GM19193 (cell line): ENCODE data around the gene AGAP2.
A peak's percentile ranks its signal among the peaks of the same experiment; 100 is the strongest.

ENCODE experiments used
- POLR2A ChIP-seq: IDR thresholded peaks from 4 replicates; pipeline ENCODE4 v1.6.1; 2011; ENCODE audit not compliant: insufficient read depth, insufficient read length; ENCODE audit errors: extremely low read depth

The AGAP2 gene

DNA sequence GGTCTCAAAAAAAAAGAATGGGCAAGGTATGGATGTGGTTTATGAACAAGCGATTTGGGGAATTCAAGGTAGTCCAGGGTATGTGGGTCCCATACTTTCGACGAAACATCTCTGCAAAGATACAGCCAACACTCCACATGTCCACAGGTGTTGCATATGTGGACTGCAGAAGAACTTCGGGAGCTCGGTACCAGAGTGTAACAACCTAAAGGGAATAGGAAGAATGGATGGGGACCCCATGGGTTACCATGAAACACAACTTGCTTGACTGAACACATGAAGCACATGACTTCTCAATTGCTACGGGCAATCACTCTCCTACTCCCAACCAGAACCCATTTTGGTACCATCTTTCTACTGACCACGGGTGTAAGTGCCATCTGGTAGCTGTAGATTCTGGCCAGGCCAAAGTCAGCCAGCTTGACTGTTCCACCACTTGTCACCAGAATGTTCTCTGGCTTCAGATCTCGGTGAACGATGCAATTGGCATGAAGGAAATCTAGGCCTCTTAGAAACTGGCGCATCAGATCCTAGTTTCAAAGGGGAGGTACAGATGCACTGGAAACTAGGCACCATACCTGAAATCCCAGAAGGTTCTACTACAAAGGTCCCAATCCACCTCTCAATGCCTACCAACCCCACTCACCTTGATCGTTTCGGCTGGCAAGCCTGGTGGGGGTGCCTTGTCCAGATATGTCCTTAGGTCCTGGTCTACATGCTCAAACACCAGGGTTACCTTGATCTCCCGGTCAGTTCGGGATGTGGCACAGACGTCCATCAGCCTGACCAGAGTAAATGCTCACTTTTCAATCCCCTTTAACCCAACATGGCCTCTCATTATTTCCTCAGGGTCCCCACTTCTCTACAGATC, 12.3 kb upstream of the AGAP2 start:
- no peak for TF ChIP-seq POLR2A

DNA sequence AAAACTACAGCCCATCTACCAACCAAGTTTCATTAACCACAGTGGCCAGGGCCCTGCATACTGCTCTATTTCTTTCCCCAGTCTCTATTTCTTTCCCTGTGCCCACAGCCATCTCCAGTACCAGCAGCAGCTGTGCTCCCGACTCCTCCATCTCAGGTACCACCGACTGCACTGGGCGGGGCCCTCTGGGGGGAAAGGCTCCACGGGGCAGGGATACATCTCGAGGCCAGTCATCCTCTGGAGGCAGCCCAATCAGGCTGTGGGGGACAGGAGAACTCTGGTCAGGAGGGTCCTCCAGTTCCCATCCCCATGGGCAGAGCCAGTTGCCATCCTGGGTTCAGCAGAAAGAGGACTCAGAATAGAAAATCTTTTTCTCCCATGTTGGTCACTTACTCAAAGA, 10.5 kb upstream of the AGAP2 start:
- TF ChIP-seq POLR2A = no peak

DNA sequence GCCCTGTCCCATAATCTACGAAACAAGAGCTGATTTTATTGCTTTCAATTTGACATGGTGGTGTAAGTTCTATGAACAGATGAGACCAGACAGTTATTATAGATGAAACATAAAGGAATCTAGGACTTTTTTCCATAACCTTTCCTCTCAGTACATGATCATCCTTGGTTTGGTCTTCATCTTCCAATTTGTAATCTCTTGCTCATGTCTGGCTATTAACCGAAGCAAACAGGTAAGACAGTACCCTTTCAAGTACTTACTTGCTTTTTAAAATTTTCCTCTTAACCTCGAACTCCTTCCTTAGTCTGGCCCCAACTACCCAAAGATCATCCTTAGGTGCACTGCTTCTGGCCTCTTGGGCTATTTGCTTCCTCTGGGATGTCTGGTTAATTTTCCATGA, 7.5 kb upstream of the AGAP2 start:
- no peak for TF ChIP-seq POLR2A

DNA sequence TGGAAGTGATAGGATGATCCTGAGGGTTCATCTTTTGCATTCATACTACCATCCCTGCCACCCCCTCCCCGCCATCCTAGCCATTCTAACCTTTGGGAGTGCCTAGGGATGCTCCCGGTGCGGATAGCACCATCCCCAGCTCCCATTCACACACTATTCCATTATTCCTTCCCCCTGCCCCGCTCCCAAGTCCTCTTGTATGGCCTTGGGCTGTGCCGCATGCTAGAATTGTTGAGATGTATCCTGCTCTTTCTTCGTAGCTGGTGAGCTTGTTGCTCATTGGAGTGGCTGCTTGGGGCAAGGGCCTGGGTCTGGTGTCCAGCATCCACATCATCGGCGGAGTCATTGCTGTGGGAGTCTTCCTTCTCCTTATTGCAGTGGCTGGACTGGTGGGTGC, 6.9 kb upstream of the AGAP2 start:
- no peak for TF ChIP-seq POLR2A

DNA sequence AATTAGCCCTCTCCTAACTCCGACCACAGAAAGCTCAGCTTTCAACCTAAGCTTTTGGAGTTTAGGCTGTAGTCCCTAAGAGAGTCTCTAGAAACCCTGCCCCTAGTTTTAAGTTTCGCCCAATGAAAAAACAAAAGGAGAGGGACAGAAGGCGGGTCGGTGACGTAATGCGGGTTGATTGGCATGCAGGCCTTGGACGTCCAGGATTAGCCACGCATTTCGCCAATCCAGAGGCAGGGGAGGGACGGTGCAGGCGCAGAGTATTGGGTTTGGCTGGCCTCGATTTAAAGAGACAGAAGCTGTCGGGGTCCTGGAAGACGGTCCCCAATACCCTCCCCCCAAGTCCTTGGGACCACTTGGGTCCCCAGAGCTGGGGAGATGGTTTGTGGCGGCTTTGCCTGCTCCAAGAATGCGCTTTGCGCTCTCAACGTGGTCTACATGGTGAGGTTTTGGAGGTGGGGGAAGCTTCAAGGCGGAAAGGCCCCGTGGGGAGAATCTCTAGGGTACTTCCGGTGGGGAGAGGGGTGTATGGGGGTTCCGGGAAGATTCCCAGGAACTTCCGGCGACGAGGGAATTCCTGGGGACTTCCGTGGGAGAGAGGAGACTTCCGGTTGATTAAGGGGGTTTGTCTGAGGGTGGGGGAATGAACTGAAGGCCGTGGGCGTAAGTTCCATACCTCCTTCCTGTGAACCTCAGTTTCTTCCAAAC, 6.4 kb upstream of the AGAP2 start, which contains the start of gene TSPAN31:
Gene TSPAN31 (plus strand): TSS at position 263 of the 708 bp plus-strand sequence. CDS start 116 bp downstream, at position 379.
- TF ChIP-seq POLR2A = peak; percentile 81

DNA sequence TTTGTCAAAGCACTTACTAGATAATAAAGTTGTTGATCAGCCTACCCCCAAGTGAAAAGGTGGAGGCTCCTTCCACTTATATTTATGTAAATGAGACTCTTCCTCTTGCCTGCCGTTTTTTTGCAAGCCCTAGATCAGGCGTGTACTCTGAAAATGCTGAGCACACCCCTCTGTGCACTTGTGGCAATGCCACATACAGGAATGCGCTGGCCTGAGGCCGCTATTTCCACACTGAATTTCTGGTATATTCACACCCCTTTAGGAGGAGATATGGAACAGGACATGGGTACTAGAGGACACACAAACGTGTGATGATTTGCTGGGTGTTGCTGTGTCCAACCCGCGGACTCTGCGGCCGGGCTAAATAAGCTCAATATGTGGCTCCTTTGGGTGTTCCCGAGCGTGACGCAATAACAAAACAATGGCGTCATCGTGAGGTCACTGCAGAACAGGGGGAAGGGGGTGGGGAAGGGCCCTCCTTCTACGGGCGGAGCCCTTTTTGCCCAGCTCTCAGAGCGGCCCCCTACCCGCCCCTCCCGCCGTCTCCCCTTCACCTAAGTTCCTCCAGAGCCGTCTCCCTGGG, 5.7 kb upstream of the AGAP2 start:
- TF ChIP-seq POLR2A = no peak

DNA sequence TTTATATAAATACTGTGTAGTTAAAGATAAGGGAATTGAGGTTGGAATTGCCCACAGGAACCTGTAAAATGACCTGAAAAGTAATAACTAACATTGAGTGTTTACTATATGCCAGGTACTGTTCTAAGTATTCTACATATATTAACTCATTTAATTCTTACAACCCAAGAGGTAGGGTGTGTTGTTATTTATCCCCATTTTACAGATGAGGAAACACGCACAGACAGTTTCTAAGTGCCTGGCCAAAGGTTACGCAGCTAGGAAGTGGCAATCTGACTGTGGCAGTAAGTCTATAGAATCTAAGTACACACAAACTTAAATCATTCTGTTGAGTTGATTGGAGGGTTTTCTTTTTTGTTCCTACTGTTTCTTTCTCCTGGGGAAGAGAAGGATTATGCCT, 5.2 kb upstream of the AGAP2 start:
- no peak for TF ChIP-seq POLR2A

DNA sequence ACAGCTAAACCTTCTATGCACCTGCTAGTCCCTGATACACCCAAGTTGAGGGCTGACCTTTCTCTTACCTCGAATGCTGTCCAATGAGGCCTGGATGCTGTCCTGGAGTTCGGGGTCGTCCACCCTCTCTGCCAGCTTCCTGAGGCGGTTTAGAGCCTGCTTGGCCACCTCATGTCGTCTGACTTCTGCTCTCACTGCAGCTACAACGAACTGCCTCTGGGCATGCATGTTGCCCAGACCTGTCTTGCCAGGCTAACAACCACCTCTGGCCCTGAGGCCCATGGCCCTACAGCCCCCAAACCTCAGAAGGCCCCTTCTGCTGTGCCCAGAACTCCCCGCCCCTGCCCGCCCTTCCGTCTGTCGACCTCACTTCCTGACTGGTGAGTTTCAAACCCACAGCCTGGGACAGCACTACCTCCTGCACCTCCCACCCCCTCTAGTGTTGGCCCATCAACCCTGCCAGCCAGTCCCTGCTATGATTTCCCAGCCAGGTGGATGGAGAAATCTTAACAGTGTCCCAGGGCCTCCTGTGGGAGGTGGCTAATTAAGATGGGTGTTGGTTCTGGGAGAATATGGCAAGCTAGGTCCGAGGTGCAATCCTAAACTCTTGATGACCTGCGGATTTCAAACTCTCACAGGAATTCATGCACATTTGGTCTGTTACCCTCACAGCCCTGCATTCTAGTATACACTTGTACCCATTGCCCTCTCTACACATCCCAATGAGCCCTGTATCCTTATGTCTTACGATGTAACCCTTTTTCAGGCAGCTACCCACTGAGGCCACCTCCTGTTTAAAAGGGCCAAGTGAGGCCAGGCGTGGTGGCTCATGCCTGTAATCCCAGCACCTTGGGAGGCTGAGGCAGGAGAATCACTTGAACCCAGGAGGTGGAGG, 3.5 kb upstream of the AGAP2 start:
- TF ChIP-seq POLR2A = peak; percentile 54

DNA sequence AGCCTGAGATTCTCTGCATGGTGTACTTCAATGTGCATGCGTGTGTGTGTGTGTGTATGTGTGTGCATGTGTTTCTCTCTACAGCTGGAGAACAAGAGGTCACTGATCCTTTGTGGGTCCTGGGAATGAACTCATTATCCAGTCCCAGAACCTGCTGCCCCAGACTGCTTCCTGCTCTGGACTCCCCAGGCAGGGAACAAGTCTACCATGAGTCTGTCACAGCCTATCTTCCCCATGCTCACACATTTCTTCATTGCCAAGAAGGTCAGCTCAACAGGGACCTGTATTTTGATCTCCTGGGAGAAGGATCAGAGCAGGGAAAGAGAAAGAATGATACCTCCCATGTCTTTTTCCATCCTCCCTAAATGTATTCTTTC, 2.9 kb upstream of the AGAP2 start:
- no peak for TF ChIP-seq POLR2A

DNA sequence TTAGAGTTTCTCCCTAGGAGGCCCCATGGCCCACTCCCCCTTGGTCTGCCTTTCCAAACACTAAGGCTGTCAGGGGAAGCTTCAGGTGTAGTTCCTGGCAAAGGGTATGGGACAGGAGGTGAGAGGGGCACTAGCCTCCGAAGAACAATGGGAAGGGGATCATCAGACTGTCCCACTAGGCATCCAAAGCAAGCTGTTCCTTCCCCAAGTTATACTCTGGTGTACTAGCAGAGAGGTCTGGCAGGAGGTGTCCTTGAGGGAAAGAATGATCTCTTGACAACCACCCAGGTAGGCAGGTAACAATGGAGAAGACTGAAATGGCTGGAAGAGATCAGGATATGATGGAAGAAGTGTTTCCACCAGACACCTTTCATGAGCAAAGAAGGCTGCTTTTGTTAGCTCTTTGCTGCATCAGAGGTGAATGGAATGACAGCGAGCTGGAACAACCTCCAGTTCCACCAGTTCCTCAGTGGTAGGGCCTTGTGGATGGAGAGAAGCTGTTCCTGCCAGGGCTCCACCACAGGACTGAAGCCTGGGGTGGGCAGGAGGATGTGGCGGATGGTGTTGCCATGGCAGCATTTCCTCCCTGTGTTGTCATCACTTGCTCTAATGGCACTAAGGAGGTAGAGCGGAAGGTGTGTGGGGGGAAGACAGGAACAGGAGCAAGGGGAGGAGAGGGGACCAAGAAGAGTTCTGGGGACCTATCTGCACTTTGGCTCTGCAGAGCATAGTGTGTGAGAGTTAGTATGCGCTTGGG, 2.3 kb upstream of the AGAP2 start:
- TF ChIP-seq POLR2A = no peak

DNA sequence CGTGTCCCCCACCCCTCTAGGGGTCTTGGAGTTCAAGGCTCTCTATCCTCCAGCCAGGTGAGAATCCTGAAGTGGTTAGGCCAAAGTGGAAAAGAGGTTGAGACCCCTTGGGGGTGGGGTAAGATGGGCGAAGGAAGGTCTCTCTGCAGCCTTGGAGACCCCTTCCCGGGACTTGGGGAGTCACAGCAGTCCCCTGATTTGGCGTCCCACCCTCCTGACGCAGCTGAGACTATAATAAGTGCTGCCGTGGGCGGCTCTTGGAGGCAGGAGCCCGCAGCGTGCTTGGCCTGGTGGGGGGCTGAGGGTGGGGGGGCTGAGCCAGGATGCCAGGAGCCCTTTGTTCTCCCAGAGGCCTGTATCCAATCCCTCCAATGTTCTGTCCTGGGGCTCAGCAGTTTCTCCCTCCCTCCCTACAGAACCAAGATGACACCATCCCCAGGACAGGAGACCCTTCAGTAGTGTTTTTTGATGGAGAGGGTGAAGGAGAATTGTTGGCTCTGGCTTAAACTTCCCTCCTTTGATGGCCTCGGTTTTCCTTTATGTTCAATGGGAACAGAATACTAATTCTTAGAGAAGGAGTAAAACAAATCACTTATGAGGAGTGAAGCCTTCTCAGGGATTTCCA, 1.5 kb upstream of the AGAP2 start:
- TF ChIP-seq POLR2A = no peak

DNA sequence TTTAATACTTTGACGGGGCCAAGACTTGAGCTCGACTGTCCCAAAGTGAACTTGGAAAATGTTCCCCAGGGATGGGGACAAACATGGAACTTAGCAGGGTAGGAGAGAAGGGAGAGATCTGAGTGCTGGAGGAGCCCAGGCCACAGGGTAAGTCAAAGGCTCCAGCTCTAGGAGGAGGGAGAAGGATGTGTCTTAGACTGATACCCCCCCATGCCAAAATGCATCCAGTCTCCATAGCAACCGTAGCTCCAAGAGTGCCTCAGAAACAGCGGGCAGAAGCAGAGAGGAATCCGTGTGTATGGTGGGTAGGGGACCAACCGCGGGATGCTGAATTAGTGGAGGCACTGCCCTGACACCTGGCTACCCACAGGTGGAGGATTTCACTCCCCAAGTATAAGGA, 845 bp upstream of the AGAP2 start:
- TF ChIP-seq POLR2A = no peak
